HCT116 (cell line): ENCODE results near the gene LRCH3. TPM values are rescaled to one million over a fixed set of nuclear protein-coding genes. Genes with fewer than 3 reads are reported as not detected.

Source experiments
- ATAC-seq: fragments of 200-7000 bp; cut with Tn5 transposase; 2 replicates; pipeline ENCODE4 v1.9.1; 2020; ENCODE audit warnings: mild to moderate bottlenecking, moderate library complexity
- BruUV-seq: library from RNA; stranded (reverse); fragments of 400-500 nt; replicated peaks from 2 replicates; lab custom pipeline; 2021; lab: Mats Ljungman, UMichigan
- CTCF ChIA-PET: fragments of 300-600 bp; sonication (Branson Sonifier 250); formaldehyde crosslinking; loops from one replicate; lab custom pipeline; 2021; ENCODE audit warnings: antibody characterized with exemption; lab: Charles Lee
- POLR2A ChIA-PET: fragments of 300-600, 350-600 bp; sonication (Branson Sonifier 250); formaldehyde crosslinking; loops from one replicate; lab custom pipeline; 2021; ENCODE audit warnings: antibody characterized with exemption; lab: Charles Lee
- RAD21 ChIA-PET, 2 experiments: fragments of 300-600 bp; sonication (Branson Sonifier 250); formaldehyde crosslinking; loops; one replicate each; lab custom pipeline; 2023; ENCODE audit warnings: low total read pairs in 2 of 2; ENCODE audit not compliant: uncharacterized antibody in 2 of 2, unreplicated experiment in 2 of 2, low non-redundant PET in 1 of 2; lab: Charles Lee
- DNase-seq: peaks from one replicate; pipeline ENCODE4 v3.0.0-alpha.2; 2010; ENCODE audit warnings: low read depth, low spot score
- H2AFZ ChIP-seq: fragments of 200-600 bp; shearing (Covaris generic), sonication (generic); 2 replicates; pipeline ENCODE4 v1.6.1; 2017; ENCODE audit warnings: low read depth, mixed run types, mixed read lengths, antibody characterized with exemption, low read length; ENCODE audit not compliant: poor library complexity, severe bottlenecking
- H3K27ac ChIP-seq: 2 replicates; pipeline ENCODE4 v1.5.1; 2012; ENCODE audit warnings: low read depth, low read length
- H3K27me3 ChIP-seq: fragments of 200-600 bp; sonication (generic); 2 replicates; pipeline ENCODE4 v1.6.1; 2016; ENCODE audit warnings: mixed run types, low read length, mixed read lengths; ENCODE audit not compliant: insufficient read depth
- H3K36me3 ChIP-seq, 2 experiments: fragments of 200-500 bp in 1 of 2; fragments of 200-600 bp in 1 of 2; sonication (Bioruptor generic) in 1 of 2; sonication (generic) in 1 of 2; 2 replicates each; pipeline versions ENCODE4 v1.5.1 to v1.6.1; 2014 to 2016; ENCODE audit warnings: low read length in 2 of 2, inconsistent platforms in 1 of 2, mixed read lengths in 1 of 2, mixed run types in 1 of 2; ENCODE audit not compliant: insufficient read depth in 2 of 2, control insufficient read depth in 1 of 2
- H3K4me1 ChIP-seq, 2 experiments: fragments of 200-600 bp in 1 of 2; sonication (generic) in 1 of 2; 2 replicates each; pipeline versions ENCODE4 v1.5.1 to v1.6.1; 2012 to 2017; ENCODE audit warnings: low read length in 2 of 2, inconsistent platforms in 1 of 2, mild to moderate bottlenecking in 1 of 2, mixed read lengths in 1 of 2, mixed run types in 1 of 2, moderate library complexity in 1 of 2; ENCODE audit not compliant: insufficient read depth in 2 of 2, control insufficient read depth in 1 of 2
- H3K4me2 ChIP-seq: fragments of 200-600 bp; sonication (generic); 2 replicates; pipeline ENCODE4 v1.6.1; 2017; ENCODE audit warnings: mixed run types, low read length, mixed read lengths
- H3K4me3 ChIP-seq, 2 experiments: fragments of 200-600 bp in 1 of 2; sonication (generic) in 1 of 2; replicated peaks in 1 of 2; 2 replicates each; pipeline ENCODE4 v1.5.1; 2011 to 2016; ENCODE audit warnings: low read length in 2 of 2, control low read depth in 1 of 2, low read depth in 1 of 2, mild to moderate bottlenecking in 1 of 2, mixed read lengths in 1 of 2, mixed run types in 1 of 2
- H3K79me2 ChIP-seq: fragments of 200-600 bp; sonication (generic); 2 replicates; pipeline ENCODE4 v1.6.1; 2017; ENCODE audit warnings: mild to moderate bottlenecking, mixed run types, low read length, moderate library complexity, mixed read lengths; ENCODE audit not compliant: insufficient read depth
- H3K9ac ChIP-seq: fragments of 200-600 bp; sonication (generic); 2 replicates; pipeline ENCODE4 v1.6.1; 2016; ENCODE audit warnings: low read length, mixed read lengths
- H3K9me2 ChIP-seq: fragments of 200-600 bp; sonication (generic), shearing (Covaris generic); 2 replicates; pipeline ENCODE4 v1.6.1; 2017; ENCODE audit warnings: mixed run types, mild to moderate bottlenecking, moderate library complexity; ENCODE audit not compliant: insufficient read depth
- H3K9me3 ChIP-seq, 2 experiments: fragments of 200-500 bp in 1 of 2; fragments of 200-600 bp in 1 of 2; sonication (Bioruptor generic) in 1 of 2; sonication (generic) in 1 of 2; 2 replicates each; pipeline ENCODE4 v1.6.1; 2014 to 2017; ENCODE audit warnings: low read length in 2 of 2, mixed read lengths in 2 of 2, inconsistent platforms in 1 of 2, low read depth in 1 of 2, mild to moderate bottlenecking in 1 of 2, mixed run types in 1 of 2, moderate library complexity in 1 of 2; ENCODE audit not compliant: control insufficient read depth in 1 of 2, insufficient read depth in 1 of 2
- H4K20me1 ChIP-seq: fragments of 200-600 bp; sonication (generic), shearing (Covaris generic); 2 replicates; pipeline ENCODE4 v1.6.1; 2017; ENCODE audit warnings: mixed run types, mild to moderate bottlenecking, moderate library complexity; ENCODE audit not compliant: insufficient read depth
- EZH2 ChIP-seq: fragments of 200-600 bp; sonication (generic); IDR thresholded peaks from 2 replicates; pipeline ENCODE4 v1.6.1; 2017; ENCODE audit warnings: antibody characterized with exemption, mixed run types
- EZH2phosphoT487 ChIP-seq: fragments of 200-600 bp; IDR thresholded peaks from 2 replicates; pipeline ENCODE4 v1.6.1; 2018; ENCODE audit warnings: antibody characterized with exemption, borderline replicate concordance
- POLR2AphosphoS5 ChIP-seq: IDR thresholded peaks from 2 replicates; pipeline ENCODE4 v1.6.1; 2011; ENCODE audit warnings: mild to moderate bottlenecking, low read depth, low read length, moderate library complexity
- REST ChIP-seq: IDR thresholded peaks from 2 replicates; pipeline ENCODE4 v1.6.1; 2012; ENCODE audit warnings: low read depth
- SRF ChIP-seq: IDR thresholded peaks from 2 replicates; pipeline ENCODE4 v1.6.1; 2012; ENCODE audit warnings: low read depth
- YY1 ChIP-seq: IDR thresholded peaks from 2 replicates; pipeline ENCODE4 v1.6.1; 2011; ENCODE audit warnings: low read length, low read depth, moderate library complexity, mild to moderate bottlenecking; ENCODE audit not compliant: insufficient replicate concordance; ENCODE audit errors: extremely low read depth
- ZFX ChIP-seq: fragments of 450-650 bp; IDR thresholded peaks from 2 replicates; pipeline ENCODE4 v1.6.1; 2017
- ZNF274 ChIP-seq: fragments of 200-500 bp; sonication (Bioruptor generic); IDR thresholded peaks from 2 replicates; pipeline ENCODE4 v1.6.1; 2014; ENCODE audit warnings: mild to moderate bottlenecking, low read depth, low read length, inconsistent platforms
- intact Hi-C: fragments of 100-400 bp; cut with micrococcal nuclease; formaldehyde crosslinking; loops from 2 replicates; pipeline ENCODE4 v1.10.0; 2022
- total RNA-seq: library from RNA; stranded (reverse); gene quantifications from one replicate; pipeline ENCODE4 v1.2.1, GENCODE V29; 2021; ENCODE audit not compliant: unreplicated experiment

Gene LRCH3
- total RNA-seq, 1 experiment from 2014 or later, result 38.1 TPM

GRCh38 chr3:197856199-197856816 lies 65.3 kb downstream of the LRCH3 start:
- Histone ChIP-seq H3K4me3 (no peak overlapping the region), H3K9me3 (no peaks in the 10 kb centered on the region), H3K9ac (no peak overlapping the region), H3K79me2 (no peaks in the 10 kb centered on the region), H3K9me2 (no peaks in the 10 kb centered on the region), H4K20me1 (no peaks in the 10 kb centered on the region), H2AFZ (no peak overlapping the region), H3K27ac (no peak overlapping the region), H3K4me2 (no peak overlapping the region), H3K4me1 (no peaks in the 10 kb centered on the region), H3K27me3 (no peaks in the 10 kb centered on the region), H3K36me3 (peaks cover 4% of the 10 kb centered on the region in 2 experiments; a peak in 1 of 4 replicates)
- CTCF ChIA-PET, result no interaction called here
- RAD21 ChIA-PET, result no interaction called here
- intact Hi-C loops, result no loop called here
- no TSS peak for BruUV-seq
- DNase-seq, result no peak
- POLR2A ChIA-PET, result no interaction called here
- ATAC-seq, result no peak
- TF ChIP-seq YY1 (no peak), EZH2phosphoT487 (no peak), SRF (no peak), ZFX (no peak), ZNF274 (no peak), REST (no peak), EZH2 (no peak), POLR2AphosphoS5 (no peak)
